K562 (cell line): ENCODE measurements around the gene SMIM10. TPM values are rescaled to one million over a fixed set of nuclear protein-coding genes. Genes with fewer than 3 reads are reported as not detected.
A peak's percentile ranks its signal among the peaks of the same experiment; 100 is the strongest.

Experiments used
- ATAC-seq: fragments of 200-7000 bp; cut with Tn5 transposase; 3 replicates; pipeline ENCODE4 v1.9.1; 2020; ENCODE audit warnings: moderate library complexity
- Bru-seq: library from RNA; stranded (reverse); fragments of 400-500 nt; gene quantifications from one replicate; lab custom pipeline; 2021; lab: Mats Ljungman, UMichigan
- BruChase-seq, 2 experiments: library from RNA; stranded (reverse); fragments of 400-500 nt; gene quantifications; one replicate each; lab custom pipeline; 2021; lab: Mats Ljungman, UMichigan
- BruUV-seq: library from RNA; stranded (reverse); fragments of 400-500 nt; replicated peaks from 2 replicates; lab custom pipeline; 2021; lab: Mats Ljungman, UMichigan
- CTCF ChIA-PET: fragments of 300-600 bp; formaldehyde crosslinking; extraction: SDS; loops from one replicate; lab custom pipeline; 2021; ENCODE audit warnings: low intra/inter-chr PET ratio; lab: Yijun Ruan, JAX
- POLR2A ChIA-PET: fragments of 300-600, 350-650 bp; sonication (Branson Sonifier 250); formaldehyde crosslinking; extraction: SDS; loops from one replicate; lab custom pipeline; 2021; ENCODE audit warnings: antibody characterized with exemption, inconsistent platforms; lab: Yijun Ruan, JAX
- DNase-seq, 4 experiments: peaks; one replicate each; pipeline versions ENCODE4 v3.0.0 to v3.0.0-alpha.2; 2011 to 2018; ENCODE audit warnings: low spot score in 3 of 4, mixed read lengths in 3 of 4; ENCODE audit errors: extremely low read depth in 1 of 4
- FAIRE-seq: peaks from 2 replicates; lab custom pipeline; 2011; peaks lifted over from hg19 to GRCh38; lab: Jason Lieb, UNC
- H2AFZ ChIP-seq: 2 replicates; pipeline ENCODE4 v1.6.0; 2011; ENCODE audit warnings: low read depth, low read length, control low read depth, inconsistent platforms
- H3K27ac ChIP-seq: fragments of 200-600 bp; 3 replicates; pipeline ENCODE4 v1.8.0; 2011; ENCODE audit warnings: low read depth, mild to moderate bottlenecking, control low read depth, inconsistent platforms, low read length, moderate library complexity, mixed read lengths; ENCODE audit errors: extremely low read depth
- H3K27me3 ChIP-seq, 2 experiments: fragments of 300-600 bp in 1 of 2; 2 replicates in 1 of 2; 3 replicates in 1 of 2; pipeline versions ENCODE4 v1.6.0 to v1.8.0; 2011; ENCODE audit warnings: inconsistent platforms in 2 of 2, low read length in 2 of 2, mild to moderate bottlenecking in 1 of 2, mixed read lengths in 1 of 2, moderate library complexity in 1 of 2; ENCODE audit not compliant: control insufficient read depth in 2 of 2, insufficient read depth in 2 of 2
- H3K36me3 ChIP-seq: fragments of 300-600 bp; 3 replicates; pipeline ENCODE4 v1.8.0; 2011; ENCODE audit warnings: mild to moderate bottlenecking, low read length, inconsistent platforms; ENCODE audit not compliant: control insufficient read depth, insufficient read depth
- H3K4me1 ChIP-seq, 2 experiments: fragments of 200-600 bp in 1 of 2; replicated peaks in 1 of 2; 2 replicates in 1 of 2; 3 replicates in 1 of 2; pipeline versions ENCODE4 v1.5.1 to v1.8.0; 2011; ENCODE audit warnings: inconsistent platforms in 2 of 2, low read length in 2 of 2, mild to moderate bottlenecking in 1 of 2, mixed read lengths in 1 of 2, moderate library complexity in 1 of 2; ENCODE audit not compliant: control insufficient read depth in 2 of 2, insufficient read depth in 2 of 2
- H3K4me2 ChIP-seq: 2 replicates; pipeline ENCODE4 v1.6.1; 2011; ENCODE audit warnings: low read length, control low read depth, inconsistent platforms, mixed read lengths; ENCODE audit not compliant: insufficient read depth
- H3K4me3 ChIP-seq: fragments of 200-600 bp; sonication (generic), shearing (Covaris generic); 2 replicates; pipeline ENCODE4 v1.5.1; 2016; ENCODE audit warnings: control low read depth, inconsistent platforms
- H3K79me2 ChIP-seq: fragments of 200-600 bp; 3 replicates; pipeline ENCODE4 v1.8.0; 2011; ENCODE audit warnings: low read length, inconsistent platforms; ENCODE audit not compliant: control insufficient read depth, insufficient read depth
- H3K9ac ChIP-seq, 2 experiments: 2 replicates each; pipeline versions ENCODE4 v1.6.0 to v1.6.1; 2011; ENCODE audit warnings: low read depth in 2 of 2, low read length in 2 of 2, control low read depth in 1 of 2, inconsistent platforms in 1 of 2, mild to moderate bottlenecking in 1 of 2, mixed read lengths in 1 of 2; ENCODE audit not compliant: insufficient read depth in 1 of 2
- H3K9me1 ChIP-seq: one replicate; pipeline ENCODE4 v1.6.0; 2011; ENCODE audit warnings: inconsistent platforms, mild to moderate bottlenecking, low read length, moderate library complexity; ENCODE audit not compliant: control insufficient read depth, insufficient read depth
- H3K9me3 ChIP-seq: replicated peaks from 2 replicates; pipeline ENCODE4 v1.5.1; 2011; ENCODE audit warnings: low read depth, low read length, inconsistent platforms; ENCODE audit not compliant: control insufficient read depth, insufficient read depth
- H4K20me1 ChIP-seq: replicated peaks from 2 replicates; pipeline ENCODE4 v1.6.1; 2011; ENCODE audit warnings: low read length, inconsistent platforms, mixed read lengths; ENCODE audit not compliant: control insufficient read depth, insufficient read depth
- CHD4 ChIP-seq: fragments of 200-600 bp; sonication (generic); IDR thresholded peaks from 3 replicates; pipeline ENCODE4 v1.6.1; 2012; ENCODE audit warnings: low read depth, mild to moderate bottlenecking, mixed read lengths, low read length, inconsistent platforms; ENCODE audit not compliant: insufficient read depth, insufficient replicate concordance, poor library complexity, severe bottlenecking
- FOXK2 ChIP-seq, 2 experiments: fragments of 450-650 bp; IDR thresholded peaks in 1 of 2; conservative IDR thresholded peaks in 1 of 2; 2 replicates each; pipeline ENCODE4 v1.6.1; 2016; ENCODE audit warnings: low read depth in 2 of 2, mild to moderate bottlenecking in 1 of 2
- FOXO4 ChIP-seq: fragments of 450-650 bp; formaldehyde crosslinking; IDR thresholded peaks from 2 replicates; pipeline ENCODE4 v1.4.0; 2020; ENCODE audit warnings: mild to moderate bottlenecking, moderate library complexity
- KLF6 ChIP-seq: fragments of 250-450 bp; sonication (Bioruptor Pico); IDR thresholded peaks from 2 replicates; pipeline ENCODE4 v1.4.0; 2020; ENCODE audit warnings: mild to moderate bottlenecking, moderate library complexity, borderline replicate concordance
- NFYB ChIP-seq: IDR thresholded peaks from 2 replicates; pipeline ENCODE4 v1.6.1; 2011; ENCODE audit warnings: mild to moderate bottlenecking, moderate library complexity; ENCODE audit not compliant: insufficient read length; ENCODE audit errors: extremely low read depth
- NR2C1 ChIP-seq, 2 experiments: fragments of 450-650 bp; IDR thresholded peaks; 2 replicates each; pipeline ENCODE4 v1.6.1; 2017; ENCODE audit warnings: mild to moderate bottlenecking in 2 of 2, antibody characterized with exemption in 1 of 2, inconsistent platforms in 1 of 2, missing compliant biosample characterization in 1 of 2, missing genetic modification characterization in 1 of 2
- SRF ChIP-seq, 2 experiments: fragments of 250-450, 450-650 bp in 1 of 2; sonication (Bioruptor Pico) in 1 of 2; sonication (generic) in 1 of 2; formaldehyde crosslinking; IDR thresholded peaks; 2 replicates each; pipeline versions ENCODE4 v1.5.0 to v1.5.1; 2020 to 2022; ENCODE audit warnings: mild to moderate bottlenecking in 1 of 2, missing genetic modification reagents in 1 of 2
- VEZF1 ChIP-seq: fragments of 200-800 bp; sonication (Bioruptor generic); IDR thresholded peaks from 2 replicates; pipeline ENCODE4 v1.6.1; 2017; ENCODE audit warnings: missing genetic modification characterization, missing compliant biosample characterization
- ZBTB1 ChIP-seq: sonication (generic); formaldehyde crosslinking; IDR thresholded peaks from 2 replicates; pipeline ENCODE4 v1.8.1; 2023; ENCODE audit warnings: missing genetic modification reagents, low read depth, mild to moderate bottlenecking, borderline replicate concordance
- ZNF212 ChIP-seq: fragments of 450-650 bp; formaldehyde crosslinking; IDR thresholded peaks from 2 replicates; pipeline ENCODE4 v1.4.0; 2020; ENCODE audit warnings: mild to moderate bottlenecking
- ZNF584 ChIP-seq: fragments of 200-800 bp; sonication (Bioruptor generic); IDR thresholded peaks from 2 replicates; pipeline ENCODE4 v1.6.1; 2016; ENCODE audit warnings: low read depth, mild to moderate bottlenecking, missing genetic modification characterization, missing compliant biosample characterization
- WGBS: fragments of 100-300 bp; shearing (Covaris generic); methylation state at CpG from one replicate; pipeline ENCODE4 v1.1.6; 2016; ENCODE audit warnings: low coverage, mixed read lengths; ENCODE audit not compliant: insufficient coverage; ENCODE audit errors: missing lambda C conversion rate; 5-methylcytosine and 5-hydroxymethylcytosine counted together
- in situ Hi-C: fragments of 300-500 bp; cut with MboI; formaldehyde crosslinking; loops from 4 replicates; pipeline ENCODE4 v1.15.0; 2018; ENCODE audit warnings: inconsistent platforms, mixed read lengths
- intact Hi-C: fragments of 100-400 bp; cut with micrococcal nuclease; formaldehyde crosslinking; loops from 2 replicates; pipeline ENCODE4 v1.14.2; 2022
- long read RNA-seq, 3 experiments: library from polyadenylated mRNA in 2 of 3; library from RNA in 1 of 3; unstranded in 2 of 3; stranded (forward) in 1 of 3; transcript quantifications; one replicate each; pipeline ENCODE4 v2.0.0, GENCODE V29; 2019 to 2022
- polyA minus RNA-seq, 3 experiments: library from RNA; depleted of rRNA, polyadenylated mRNA; stranded (reverse); fragments of >200 nt; gene quantifications; 2 replicates each; pipeline ENCODE4 v1.2.3, GENCODE V29; 2011
- polyA plus RNA-seq, 8 experiments: library from polyadenylated mRNA; depleted of rRNA in 4 of 8; stranded (reverse) in 5 of 8; unstranded in 3 of 8; fragments of >200 nt; fragmentation: Nextera tagmentation in 2 of 8; fragmentation: Illumina TruSeq in 1 of 8; extraction: Ambion mirVana in 2 of 8; extraction: Trizol in 1 of 8; gene quantifications; 2 replicates each; pipeline versions ENCODE4 v1.2.1 to v1.2.3, GENCODE V29; 2011 to 2014; ENCODE audit warnings: inconsistent platforms in 1 of 8, missing spikeins in 1 of 8
- total RNA-seq, 7 experiments: library from RNA; depleted of rRNA in 6 of 7; stranded (reverse); fragments of >200 nt in 6 of 7; fragmentation: Illumina TruSeq in 2 of 7; extraction: Trizol in 2 of 7; gene quantifications; 2 replicates each; pipeline versions ENCODE4 v1.2.1 to v1.2.3, GENCODE V29; 2011 to 2021; ENCODE audit warnings: low replicate concordance in 1 of 7

Gene SMIM10
- 0.81 and 3.7 TPM in 2 replicates for total RNA-seq (2011; cell fraction: chromatin; rRNA removed; ENCODE audit: low replicate concordance)
- 1.2 and 2.9 TPM in 2 replicates for total RNA-seq (2011; cell fraction: nucleolus; rRNA removed)
- 2.5 and 2.7 TPM in 2 replicates for total RNA-seq (2011; cell fraction: nucleoplasm; rRNA removed)
- total RNA-seq (2014; rRNA removed) (16.4 and 18.2 TPM in 2 replicates), total RNA-seq (2014; rRNA removed; fragmentation: Illumina TruSeq; extraction: Trizol) (16.8 and 17.5 TPM in 2 replicates), total RNA-seq (2015; rRNA removed; fragmentation: Illumina TruSeq; extraction: Trizol) (21.6 and 25.3 TPM in 2 replicates), total RNA-seq (2021) (8.3 and 8.5 TPM in 2 replicates), polyA plus RNA-seq (2011; rRNA removed) (4.8 and 11.0 TPM in 2 replicates), polyA plus RNA-seq (2014; fragmentation: Illumina TruSeq; extraction: Trizol) (16.0 and 21.9 TPM in 2 replicates), polyA plus RNA-seq (2014; fragmentation: Nextera tagmentation; extraction: Ambion mirVana) (1 to 10 TPM; 2.1 to 4.2 TPM), polyA plus RNA-seq (2014; rRNA removed) (21.8 and 23.0 TPM in 2 replicates), polyA minus RNA-seq (2011; rRNA and poly(A)+ RNA removed) (1.5 and 2.9 TPM in 2 replicates), Bru-seq, nascent RNA (percentile 80 among the genes with signal in this experiment), BruChase-seq, experiment 1, labeled RNA remaining after a 2-hour chase (percentile 78 among the genes with signal in this experiment), BruChase-seq, experiment 2, labeled RNA remaining after a 6-hour chase (percentile 87 among the genes with signal in this experiment)
- polyA plus RNA-seq (2011; cell fraction: cytosol; rRNA removed): 6.9 and 21.5 TPM in 2 replicates
- polyA plus RNA-seq (2011; cell fraction: nucleus; rRNA removed): 3.3 and 6.6 TPM in 2 replicates
- polyA plus RNA-seq (2012): 19.4 and 20.5 TPM in 2 replicates
- polyA minus RNA-seq (2011; cell fraction: cytosol; rRNA and poly(A)+ RNA removed): 1.5 and 2.3 TPM in 2 replicates
- polyA minus RNA-seq (2011; cell fraction: nucleus; rRNA and poly(A)+ RNA removed): 1.3 TPM in 2 replicates
- long read RNA-seq, experiment 1, transcript SMIM10-201 (1 exons, 1,536 nt): major isoform, 31 of 31 reads
- long read RNA-seq, experiment 1, partial matches to known transcripts: 0 of 31 reads
- long read RNA-seq, experiment 1, other reads (novel, unspliced or antisense): 0 of 31 reads
- long read RNA-seq, experiment 2, transcript SMIM10-201 (1 exons, 1,536 nt): major isoform, 22 of 22 reads
- long read RNA-seq, experiment 2, partial matches to known transcripts: 0 of 22 reads
- long read RNA-seq, experiment 2, other reads (novel, unspliced or antisense): 0 of 22 reads
- long read RNA-seq, experiment 3, transcript SMIM10-201 (1 exons, 1,536 nt): major isoform, 5 of 5 reads
- long read RNA-seq, experiment 3, partial matches to known transcripts: 0 of 5 reads
- long read RNA-seq, experiment 3, other reads (novel, unspliced or antisense): 0 of 5 reads

GRCh38 chrX:134990801-134991481 is at the start of gene SMIM10:
TSS of gene SMIM10 (plus strand) at chrX:134990991. CDS start at chrX:134991096, 105 bp downstream.
- ChIA-PET POLR2A (interaction anchor here (0.5 to 1.0 kb wide), 2 partner anchors 9 to 28 kb away, joined by 5 read pairs; no protein-coding TSS in a partner anchor), CTCF (no interaction called here)
- Histone ChIP-seq H3K9ac (peak within 1 kb of the TSS; percentile 55 to 90), H3K9me3 (no peaks in the 10 kb centered on the region), H3K4me3 (peak within 1 kb of the TSS; percentile 38), H4K20me1 (no peaks in the 10 kb centered on the region), H3K27ac (peak within 1 kb of the TSS; percentile 77), H3K4me2 (peak within 1 kb of the TSS; percentile 74), H2AFZ (peak within 1 kb of the TSS; percentile 88), H3K36me3 (no peaks in the 10 kb centered on the region; the same call in 2 of the 3 replicates), H3K9me1 (no peaks in the 10 kb centered on the region), H3K79me2 (peaks cover 13% of the 10 kb centered on the region; the same call in 2 of the 3 replicates), H3K4me1 (peaks cover 7 to 11% of the 10 kb centered on the region in 2 experiments; a peak in 4 of 5 replicates), H3K27me3 (no peaks in the 10 kb centered on the region)
- WGBS: 1% methylated on average over 37 of the region's 45 CpGs
- in situ Hi-C loops (no loop called here), intact Hi-C loops (loop anchor here (10.0 kb wide), 1 partner anchor 506 kb away; no protein-coding TSS in a partner anchor)
- ATAC-seq (peak; percentile 97), FAIRE-seq (peak; percentile 86), DNase-seq (peak; percentile 83 to 91 (median 85))
- no TSS peak for BruUV-seq
- TF ChIP-seq ZBTB1 (CRISPR knock-in tag) (no peak; the same call in 1 of the 2 replicates), CHD4 (no peak), KLF6 (CRISPR knock-in tag) (peak; percentile 41; the same call in 1 of the 2 replicates), FOXO4 (CRISPR knock-in tag) (no peak), NFYB (no peak), VEZF1 (CRISPR knock-in tag) (peak; percentile 62), FOXK2 (conservative IDR thresholded peaks at IDR 0.05 in 1 of 2, IDR thresholded peaks at IDR 0.05 in 1 of 2; ENCODE audit: low read depth in 2 of 2) (no peak), ZNF584 (CRISPR knock-in tag) (no peak), SRF (CRISPR knock-in tag; IDR thresholded peaks at IDR 0.05) (peak in 1 of 2 experiments; percentile 70; a peak in 1 of 4 replicates), NR2C1 (IDR thresholded peaks at IDR 0.05) (no peak), NR2C1 (tag; IDR thresholded peaks at IDR 0.05) (peak; percentile 37; the same call in 1 of the 2 replicates), ZNF212 (CRISPR knock-in tag) (no peak)
